B cell (primary cell): Measurements from ENCODE around the gene EYA4. TPM values are rescaled to one million over a fixed set of nuclear protein-coding genes. Genes with fewer than 3 reads are reported as not detected.

Experiments used
- ATAC-seq: fragments of 200-7000 bp; cut with Tn5 transposase; one replicate; pipeline ENCODE4 v1.10.0; 2021; ENCODE audit warnings: low read depth, mild to moderate bottlenecking, moderate number of reproducible peaks, moderate library complexity
- CTCF ChIA-PET: fragments of 350-600 bp; sonication (Branson Sonifier 250); formaldehyde crosslinking; loops from one replicate; lab custom pipeline; 2021; ENCODE audit warnings: antibody characterized with exemption, inconsistent platforms; lab: Charles Lee
- POLR2A ChIA-PET: fragments of 350-600 bp; sonication (Branson Sonifier 250); formaldehyde crosslinking; loops from one replicate; lab custom pipeline; 2021; ENCODE audit warnings: antibody characterized with exemption; lab: Charles Lee
- DNase-seq: peaks from one replicate; pipeline ENCODE4 v3.0.0; 2013
- H2AFZ ChIP-seq: 2 replicates; pipeline ENCODE4 v1.6.1; 2012; ENCODE audit warnings: mild to moderate bottlenecking, low read depth, low read length; ENCODE audit not compliant: insufficient read depth, poor library complexity, severe bottlenecking
- H3K27ac ChIP-seq, 2 donors: 1 replicate in 1 of 2; 2 replicates in 1 of 2; pipeline ENCODE4 v1.5.1; 2012 to 2013; ENCODE audit warnings: low read length in 2 of 2, mild to moderate bottlenecking in 2 of 2, moderate library complexity in 1 of 2
- H3K27me3 ChIP-seq, 4 experiments: fragments of 200-600 bp in 1 of 4; sonication (generic) in 1 of 4; replicated peaks in 1 of 4; 1 replicate in 2 of 4; 2 replicates in 2 of 4; pipeline versions ENCODE4 v1.6.1 to v1.7.0; 2013 to 2016; ENCODE audit warnings: low read length in 3 of 4, mild to moderate bottlenecking in 2 of 4, mixed read lengths in 1 of 4, moderate library complexity in 1 of 4; ENCODE audit not compliant: insufficient read depth in 4 of 4, control insufficient read depth in 3 of 4; ENCODE audit errors: control extremely low read depth in 1 of 4
- H3K36me3 ChIP-seq, 2 experiments: replicated peaks in 1 of 2; 1 replicate in 1 of 2; 2 replicates in 1 of 2; pipeline versions ENCODE4 v1.6.1 to v1.7.1; 2013; ENCODE audit warnings: low read length in 1 of 2; ENCODE audit not compliant: insufficient read depth in 2 of 2, control insufficient read depth in 1 of 2; ENCODE audit errors: control extremely low read depth in 1 of 2, extremely low read depth in 1 of 2
- H3K4me1 ChIP-seq, 2 donors: fragments of 200-600 bp in 1 of 2; sonication (generic) in 1 of 2; 1 replicate in 1 of 2; 2 replicates in 1 of 2; pipeline versions ENCODE4 v1.5.1 to v1.6.1; 2013 to 2017; ENCODE audit warnings: low read length in 2 of 2; ENCODE audit not compliant: control insufficient read depth in 2 of 2, insufficient read depth in 2 of 2
- H3K4me2 ChIP-seq: replicated peaks from 2 replicates; pipeline ENCODE3; 2012; ENCODE audit warnings: mild to moderate bottlenecking, low read depth, low read length; ENCODE audit not compliant: poor library complexity, severe bottlenecking
- H3K4me3 ChIP-seq, 5 experiments: fragments of 200-600 bp in 1 of 5; sonication (generic) in 1 of 5; 1 replicate in 3 of 5; 2 replicates in 2 of 5; pipeline versions ENCODE4 v1.5.1 to v1.7.0; 2011 to 2016; ENCODE audit warnings: low read length in 4 of 5, mild to moderate bottlenecking in 4 of 5, low read depth in 2 of 5, control low read depth in 1 of 5, moderate library complexity in 1 of 5; ENCODE audit not compliant: insufficient read depth in 1 of 5; ENCODE audit errors: control extremely low read depth in 1 of 5, extremely low read depth in 1 of 5
- H3K79me2 ChIP-seq: fragments of 200-600 bp; sonication (generic); one replicate; pipeline ENCODE4 v1.6.0; 2016; ENCODE audit warnings: low read length; ENCODE audit not compliant: control insufficient read depth, insufficient read depth
- H3K9ac ChIP-seq: fragments of 200-600 bp; sonication (generic); 2 replicates; pipeline ENCODE4 v1.6.1; 2017; ENCODE audit warnings: mild to moderate bottlenecking, low read length, moderate library complexity
- H3K9me3 ChIP-seq, 3 donors: one replicate each; pipeline versions ENCODE4 v1.6.1 to v1.7.1; 2013; ENCODE audit warnings: low read length in 2 of 3; ENCODE audit not compliant: control insufficient read depth in 2 of 3, insufficient read depth in 1 of 3; ENCODE audit errors: control extremely low read depth in 1 of 3
- H4K20me1 ChIP-seq: 2 replicates; pipeline ENCODE4 v1.6.0; 2012; ENCODE audit warnings: mild to moderate bottlenecking, low read length; ENCODE audit not compliant: insufficient read depth, control insufficient read depth, poor library complexity, severe bottlenecking
- H3K27ac Mint-ChIP-seq: one replicate; pipeline ENCODE4 v1.8.0; 2021; ENCODE audit warnings: mixed read lengths
- H3K27me3 Mint-ChIP-seq: one replicate; pipeline ENCODE4 v1.8.0; 2021; ENCODE audit warnings: mixed read lengths
- H3K4me1 Mint-ChIP-seq: one replicate; pipeline ENCODE4 v1.8.0; 2021; ENCODE audit warnings: mixed read lengths
- H3K4me3 Mint-ChIP-seq: one replicate; pipeline ENCODE4 v1.8.0; 2021; ENCODE audit warnings: mixed read lengths
- H3K9me3 Mint-ChIP-seq: one replicate; pipeline ENCODE4 v1.8.0; 2022; ENCODE audit warnings: mixed read lengths; ENCODE audit not compliant: insufficient read depth
- CTCF ChIP-seq: fragments of 200-600 bp; IDR thresholded peaks from one replicate; pipeline ENCODE4 v1.8.0; 2022; ENCODE audit warnings: antibody characterized with exemption, mild to moderate bottlenecking
- EZH2 ChIP-seq: IDR thresholded peaks from 2 replicates; pipeline ENCODE4 v1.6.1; 2012; ENCODE audit warnings: borderline replicate concordance, low read depth, mild to moderate bottlenecking, moderate library complexity, low read length; ENCODE audit not compliant: insufficient read depth, poor library complexity, severe bottlenecking
- whole genome bisulfite sequencing: methylation state at CpG from one replicate; pipeline ENCODE4 v1.1.5; 2013; ENCODE audit warnings: missing lambda C conversion rate; ENCODE audit not compliant: insufficient coverage; 5-methylcytosine and 5-hydroxymethylcytosine counted together
- intact Hi-C: fragments of 100-400 bp; cut with micrococcal nuclease; formaldehyde crosslinking; loops from one replicate; pipeline ENCODE4 v1.10.0; 2022
- polyA plus RNA-seq: library from polyadenylated mRNA; depleted of rRNA; stranded (reverse); fragments of >200 nt; gene quantifications from 2 replicates; pipeline ENCODE4 v1.2.3, GENCODE V29; 2012
- total RNA-seq, 2 donors: library from RNA; stranded (reverse); fragments of 120-200 nt in 1 of 2; gene quantifications; 1 replicate in 1 of 2; 2 replicates in 1 of 2; pipeline versions ENCODE4 v1.2.3 to v1.2.4, GENCODE V29; 2013 to 2022

The EYA4 gene
- total and polyA plus RNA-seq, 2 donors (not counting 1 experiment from before 2014, with no cell fraction given), result 0.49 TPM; not detected in 1

GRCh38 chr6:133315811-133316210 is 74.7 kb downstream of the EYA4 start:
- H3K27ac ChIP-seq, result no peak overlapping the region
- no peak overlapping the region for H3K4me3 ChIP-seq
- no peak for DNase-seq
- intact Hi-C loops, result no loop called here
- H4K20me1 ChIP-seq, result no peaks in the 10 kb centered on the region
- H3K36me3 ChIP-seq, result no peaks in the 10 kb centered on the region
- no peaks in the 10 kb centered on the region for H3K27me3 Mint-ChIP-seq
- H3K79me2 ChIP-seq, result no peaks in the 10 kb centered on the region
- H3K4me2 ChIP-seq, result no peak overlapping the region
- H3K4me1 ChIP-seq, result no peaks in the 10 kb centered on the region
- ChIA-PET CTCF (no interaction called here), POLR2A (no interaction called here)
- H3K27ac Mint-ChIP-seq, result no peak overlapping the region
- WGBS, result no CpG with 5 or more reads among the region's 5 CpGs
- no peak for ATAC-seq
- no peak overlapping the region for H2AFZ ChIP-seq
- H3K4me3 Mint-ChIP-seq, result no peak overlapping the region
- no peaks in the 10 kb centered on the region for H3K9me3 ChIP-seq
- H3K9me3 Mint-ChIP-seq, result no peaks in the 10 kb centered on the region
- no peak overlapping the region for H3K9ac ChIP-seq
- no peaks in the 10 kb centered on the region for H3K4me1 Mint-ChIP-seq
- TF ChIP-seq CTCF (no peak), EZH2 (no peak)
- H3K27me3 ChIP-seq, result peaks cover 0 to 3% (median 0%) of the 10 kb centered on the region in 4 experiments

- Mint-ChIP-seq H3K27me3 (no peaks in the 10 kb centered on the region), H3K4me1 (no peaks in the 10 kb centered on the region), H3K4me3 (no peak overlapping the region), H3K27ac (no peak overlapping the region), H3K9me3 (no peaks in the 10 kb centered on the region)
- Histone ChIP-seq H3K27me3 (no peaks in the 10 kb centered on the region), H4K20me1 (no peaks in the 10 kb centered on the region), H3K27ac (no peak overlapping the region), H3K36me3 (no peaks in the 10 kb centered on the region), H3K4me3 (no peak overlapping the region), H3K79me2 (no peaks in the 10 kb centered on the region), H3K4me2 (no peak overlapping the region), H3K9me3 (no peaks in the 10 kb centered on the region), H3K4me1 (no peaks in the 10 kb centered on the region), H2AFZ (no peak overlapping the region), H3K9ac (no peak overlapping the region)
- TF ChIP-seq EZH2 (no peak), CTCF (no peak)
- POLR2A ChIA-PET, result no interaction called here
- intact Hi-C loops, result no loop called here
- no peak for DNase-seq
- no peak for ATAC-seq
- CTCF ChIA-PET, result no interaction called here
- WGBS, result 100% methylated on average over 2 of the region's 4 CpGs
Observed at GRCh38 chr6:133317704-133318103, 76.5 kb downstream of the EYA4 start.
